ENCODE results near the gene PRKCH.

The PRKCH gene

GRCh38 chr14:61368114-61368710 is 46.8 kb downstream of the PRKCH start:
- no peak for DNase-seq (ENCODE audit: low read depth)

GRCh38 chr14:61368781-61369453 is 47.5 kb downstream of the PRKCH start:
- DNase-seq (ENCODE audit: low read depth) = no peak

DNA sequence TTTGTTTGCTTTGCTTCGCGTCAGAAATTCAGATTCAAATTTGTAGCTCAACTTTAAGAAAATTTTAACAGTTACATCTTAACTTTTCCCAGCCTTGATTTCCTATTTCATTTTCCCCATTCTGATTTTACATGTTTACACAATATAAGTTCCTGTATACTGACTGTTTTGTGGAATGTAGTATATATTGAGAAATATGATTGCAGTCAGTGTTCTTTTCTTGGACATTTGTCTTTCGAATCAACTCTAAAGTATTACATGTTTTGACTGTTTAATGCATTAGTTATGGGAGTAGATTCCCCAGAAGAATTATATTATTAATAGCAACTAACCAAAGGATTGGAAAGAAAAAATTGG is 48.1 kb downstream of the PRKCH start:
- no peak for DNase-seq (ENCODE audit: low read depth)

DNA sequence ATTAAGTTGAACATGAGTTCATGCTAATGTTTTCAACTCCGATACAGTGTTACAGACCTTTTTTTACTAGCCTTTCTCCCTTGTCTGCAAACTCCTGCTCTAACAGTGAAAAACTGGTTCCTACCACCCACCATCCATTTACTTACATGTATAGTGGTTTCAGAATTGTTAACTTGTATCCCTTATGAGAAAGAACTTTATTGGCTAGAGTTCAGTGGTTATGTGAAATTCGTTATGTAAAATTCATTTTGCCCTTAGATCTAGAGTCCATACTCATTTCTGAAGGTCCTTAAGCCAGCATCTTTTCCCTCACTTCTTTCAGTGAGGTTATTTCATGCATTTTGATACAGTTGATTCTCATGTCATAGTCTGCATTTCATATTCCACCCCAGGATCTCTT is 51.0 kb downstream of the PRKCH start:
- no peak for DNase-seq (ENCODE audit: low read depth)

DNA sequence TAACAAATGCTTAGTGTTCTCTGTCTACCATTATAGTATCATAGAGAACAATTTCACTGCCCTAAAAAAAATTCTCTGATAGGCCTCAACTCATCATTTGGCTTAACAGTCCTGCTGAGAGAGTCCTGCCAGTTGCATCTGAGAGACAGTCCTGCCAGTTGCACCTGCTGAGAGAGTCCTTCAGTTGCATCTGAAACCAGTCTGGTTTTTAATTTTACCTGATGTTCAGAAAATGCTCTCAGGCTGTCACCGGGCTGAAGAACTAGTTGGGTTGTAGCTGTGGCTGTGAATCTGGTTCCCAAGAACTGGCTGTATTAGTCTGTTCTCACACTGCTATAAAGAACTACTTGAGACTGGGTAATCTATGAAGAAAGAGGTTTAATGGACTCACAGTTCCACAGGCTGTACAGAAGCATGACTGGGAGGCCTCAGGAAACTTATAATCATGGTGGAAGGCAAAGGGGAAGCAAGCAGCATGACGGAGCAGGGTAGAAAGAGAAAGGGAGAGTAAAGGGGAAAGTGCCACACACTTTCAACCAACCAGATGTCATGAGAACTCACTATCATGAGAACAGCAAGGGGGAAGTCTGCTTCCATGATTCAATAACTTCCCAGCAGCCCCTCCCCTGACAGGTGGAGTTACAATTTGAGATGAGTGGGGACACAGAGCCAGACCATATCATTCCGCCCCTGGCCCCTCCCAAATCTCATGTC is 51.6 kb downstream of the PRKCH start:
- DNase-seq (ENCODE audit: low read depth) = no peak

DNA sequence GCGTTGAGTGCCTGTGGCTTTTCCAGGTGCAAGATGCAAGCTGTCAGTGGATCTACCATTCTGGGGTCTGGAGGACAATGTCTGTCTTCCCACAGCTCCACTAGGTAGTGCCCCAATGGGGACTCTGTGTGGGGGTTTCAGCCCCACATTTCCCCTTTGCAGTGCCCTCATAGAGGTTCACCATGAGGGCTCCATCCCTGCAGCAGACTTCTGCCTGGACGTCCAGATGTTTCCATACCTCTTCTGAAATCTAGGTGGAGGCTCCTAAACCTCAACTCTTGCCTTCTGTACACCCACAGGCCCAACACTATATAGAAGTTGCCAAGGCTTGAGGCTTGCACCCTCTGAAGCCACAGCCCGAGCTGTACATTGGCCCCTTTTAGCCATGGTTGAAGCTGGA is 52.9 kb downstream of the PRKCH start:
- DNase-seq (ENCODE audit: low read depth) = no peak

GRCh38 chr14:61375218-61375617 is 53.8 kb downstream of the PRKCH start:
- DNase-seq (ENCODE audit: low read depth) = no peak

- no peak for DNase-seq (ENCODE audit: low read depth)
Observed at GRCh38 chr14:61376314-61376713, 54.9 kb downstream of the PRKCH start.

DNA sequence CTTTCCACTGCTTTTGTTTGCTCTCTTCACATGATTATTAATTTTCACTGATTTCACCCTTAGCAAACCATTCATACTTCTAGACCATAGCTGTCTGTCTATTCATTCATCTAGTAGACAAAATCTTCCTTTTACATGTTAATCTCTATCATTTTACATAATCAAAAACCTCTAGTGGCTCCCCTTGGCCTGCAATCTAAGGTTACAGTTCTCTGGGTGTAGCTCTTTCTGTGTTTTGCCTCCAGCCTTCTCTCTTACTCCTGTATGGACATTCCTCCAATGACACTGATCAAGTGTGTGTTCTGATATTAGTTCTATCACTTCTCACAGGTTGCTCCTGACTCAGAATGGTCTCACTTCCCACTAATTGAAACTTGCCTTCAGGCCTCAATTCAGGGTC is 56.4 kb downstream of the PRKCH start:
- DNase-seq (ENCODE audit: low read depth) = no peak

GRCh38 chr14:61379639-61380184 is 58.3 kb downstream of the PRKCH start:
- DNase-seq (ENCODE audit: low read depth) = no peak

DNA sequence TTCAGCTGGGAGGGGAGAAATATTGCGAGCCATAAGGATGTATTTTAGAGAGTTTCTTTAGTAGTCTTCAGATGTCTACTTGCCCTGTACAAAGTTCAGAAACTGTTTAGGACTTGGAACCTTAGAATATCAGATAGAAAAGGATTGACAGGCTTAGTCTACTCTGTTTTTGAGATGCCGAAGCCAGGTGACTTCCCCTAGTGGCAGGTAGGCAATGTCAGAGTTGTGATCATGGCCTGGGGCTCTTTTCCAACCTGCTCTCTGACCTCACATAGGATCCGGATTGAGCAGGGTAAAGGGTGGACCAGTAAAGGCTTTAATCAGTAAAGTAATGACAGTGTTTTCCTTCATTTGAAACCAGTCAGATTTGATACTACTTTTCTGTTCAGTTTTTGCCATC is 59.6 kb downstream of the PRKCH start:
- DNase-seq (ENCODE audit: low read depth) = no peak

DNA sequence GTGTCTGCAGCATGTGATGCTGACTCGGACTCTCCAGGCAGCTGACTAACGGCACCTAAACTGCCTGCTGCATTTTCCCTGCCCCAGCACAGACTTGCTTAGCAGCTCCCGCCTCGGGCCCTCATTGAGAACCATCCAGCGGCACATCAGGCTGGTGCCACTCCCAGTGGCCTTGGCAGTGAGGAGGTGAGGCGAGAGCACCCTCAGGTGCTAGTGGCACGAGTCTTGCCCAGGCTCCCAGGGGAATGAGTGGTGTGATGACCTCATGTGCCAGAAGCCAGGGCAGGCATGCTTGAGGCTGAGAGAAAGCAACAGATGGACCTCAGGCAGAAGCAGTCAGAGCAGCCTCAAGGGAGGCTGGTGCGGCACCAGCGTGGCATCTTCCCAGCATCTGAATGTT is 60.2 kb downstream of the PRKCH start:
- DNase-seq (ENCODE audit: low read depth) = no peak

- DNase-seq (ENCODE audit: low read depth) = no peak
Observed at GRCh38 chr14:61382842-61383241, 61.5 kb downstream of the PRKCH start.

- peak; percentile 16 for DNase-seq (ENCODE audit: low read depth)
Observed at GRCh38 chr14:61385002-61385685, 63.8 kb downstream of the PRKCH start.

DNA sequence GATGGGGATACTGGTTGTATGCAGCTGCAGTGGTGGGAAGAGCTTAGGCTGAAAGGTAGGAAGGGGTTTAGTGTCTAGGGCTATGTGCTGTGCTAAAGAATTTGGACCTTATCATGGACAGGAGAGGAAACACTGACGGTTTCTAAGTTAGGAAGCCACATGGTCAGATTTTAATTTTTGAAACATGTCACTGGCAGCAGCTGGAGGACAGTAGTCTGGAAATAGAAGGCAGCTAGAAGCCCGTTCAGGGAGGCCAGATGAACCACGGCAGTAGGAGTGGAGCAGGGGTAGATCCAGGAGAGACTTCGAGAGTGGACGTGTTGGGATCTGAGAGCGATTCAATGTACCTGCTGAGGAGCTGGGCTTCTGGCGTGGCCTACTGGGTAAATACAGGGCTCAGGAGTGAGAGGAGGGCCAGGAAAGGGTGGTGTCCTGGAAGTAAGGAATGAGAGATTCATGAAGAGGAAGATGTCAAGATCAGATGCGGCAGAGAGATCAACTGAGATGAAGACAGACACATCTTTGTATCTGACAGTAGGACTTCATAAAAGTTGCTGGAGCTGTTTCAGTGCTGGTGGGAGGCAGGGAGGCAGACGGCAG is 64.9 kb downstream of the PRKCH start:
- no peak for DNase-seq (ENCODE audit: low read depth)

GRCh38 chr14:61387076-61387475 is 65.7 kb downstream of the PRKCH start:
- no peak for DNase-seq (ENCODE audit: low read depth)

DNA sequence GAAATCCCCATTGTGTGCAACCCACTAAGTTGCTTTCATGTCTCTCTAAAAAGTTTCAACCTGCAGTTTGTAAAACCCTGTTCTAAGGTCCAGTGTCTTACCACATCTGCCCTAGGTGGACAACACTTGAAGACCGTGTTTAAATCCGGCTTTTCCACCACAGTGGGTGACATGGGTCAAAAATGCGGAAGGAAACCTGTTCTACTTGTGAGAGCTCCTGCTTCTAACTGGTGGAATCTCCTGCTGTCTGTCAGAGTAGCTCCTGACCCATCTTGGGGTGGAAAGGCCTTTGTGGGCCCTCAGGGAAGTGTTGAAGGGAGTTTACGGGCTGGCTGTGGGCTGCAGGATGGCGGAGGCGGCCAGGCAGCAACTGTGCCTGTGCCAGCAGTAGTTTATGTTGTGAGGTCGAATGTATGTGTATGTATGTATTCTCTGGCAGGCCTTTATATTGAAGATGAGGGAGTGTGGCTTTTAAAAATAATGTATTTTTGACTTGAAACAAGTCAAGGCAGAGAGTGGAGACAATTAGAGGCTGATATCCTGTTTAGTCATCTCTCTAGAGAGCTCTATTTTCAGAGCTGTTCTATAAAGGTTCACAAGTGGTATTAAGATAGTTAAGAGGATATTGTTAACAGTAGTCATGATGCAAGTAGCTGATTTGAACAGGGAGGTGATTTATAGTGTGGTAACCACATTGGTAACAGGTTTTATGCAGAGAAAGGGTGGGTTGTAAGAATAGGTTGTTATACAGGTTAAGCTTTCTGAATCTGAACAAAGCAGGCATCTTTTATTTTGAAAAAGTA is 67.0 kb downstream of the PRKCH start:
- DNase-seq (ENCODE audit: low read depth) = peak; percentile 16

GRCh38 chr14:61388976-61389576 is 67.7 kb downstream of the PRKCH start:
- no peak for DNase-seq (ENCODE audit: low read depth)

- DNase-seq (ENCODE audit: low read depth) = no peak
Observed at GRCh38 chr14:61391119-61391518, 69.7 kb downstream of the PRKCH start.

DNA sequence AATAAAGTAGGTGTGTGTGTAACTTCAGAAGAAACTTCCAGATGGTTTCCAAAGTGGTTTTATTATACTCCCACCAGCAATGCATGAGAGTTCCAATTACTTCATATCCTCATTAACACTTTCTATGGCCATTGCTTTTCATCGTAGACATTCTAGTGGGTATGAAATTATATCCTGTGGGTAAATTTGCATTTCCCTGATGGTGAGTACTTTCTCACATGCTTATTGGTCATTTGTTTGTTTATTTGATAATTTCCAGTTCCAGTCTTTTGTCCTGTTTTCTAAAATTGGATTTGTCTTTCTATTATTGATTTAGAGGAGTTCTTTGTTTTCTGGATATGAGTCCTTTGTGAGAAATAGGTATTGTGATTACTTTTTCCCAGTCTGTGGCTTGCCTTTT is 70.9 kb downstream of the PRKCH start:
- no peak for DNase-seq (ENCODE audit: low read depth)

- no peak for DNase-seq (ENCODE audit: low read depth)
Observed at GRCh38 chr14:61394542-61394941, 73.2 kb downstream of the PRKCH start.

All from activated T-helper 9 cell treated with anti-CD3 and anti-CD28 coated beads, Interleukin-2, amount 50 U/mL, for 16 hours (primary cell).